H1 (cell line): ENCODE data around the gene FCGBP. TPM values are rescaled to one million over a fixed set of nuclear protein-coding genes. Genes with fewer than 3 reads are reported as not detected.

Source experiments
- CTCF ChIP-seq, 3 experiments: IDR thresholded peaks; 1 replicate in 2 of 3; 2 replicates in 1 of 3; pipeline versions ENCODE4 v1.5.1 to v1.6.1; 2011; ENCODE audit warnings: low read length in 3 of 3, mild to moderate bottlenecking in 3 of 3, inconsistent platforms in 2 of 3, low read depth in 1 of 3, moderate library complexity in 1 of 3; ENCODE audit not compliant: insufficient read depth in 1 of 3; ENCODE audit errors: control extremely low read depth in 1 of 3
- MAFK ChIP-seq: IDR thresholded peaks from 2 replicates; pipeline ENCODE4 v1.6.1; 2012; ENCODE audit warnings: low read depth, mild to moderate bottlenecking, improper control_type of control experiment, low read length
- RAD21 ChIP-seq, 2 experiments: IDR thresholded peaks in 1 of 2; conservative IDR thresholded peaks in 1 of 2; 2 replicates each; pipeline ENCODE4 v1.6.1; 2011; ENCODE audit warnings: low read depth in 2 of 2, low read length in 2 of 2, improper control_type of control experiment in 1 of 2, inconsistent platforms in 1 of 2, mild to moderate bottlenecking in 1 of 2, moderate library complexity in 1 of 2
- TAF7 ChIP-seq: optimal IDR thresholded peaks from 2 replicates; pipeline ENCODE3; 2011; ENCODE audit warnings: low read depth, mild to moderate bottlenecking, inconsistent platforms, low read length, moderate library complexity, borderline replicate concordance
- polyA plus RNA-seq, 7 experiments: library from polyadenylated mRNA; depleted of rRNA in 3 of 7; stranded (reverse) in 5 of 7; unstranded in 2 of 7; fragments of >200 nt in 5 of 7; fragments of 200-250 nt in 2 of 7; gene quantifications; 1 replicate in 5 of 7; 2 replicates in 1 of 7; 4 replicates in 1 of 7; pipeline versions ENCODE4 v1.2.1 to v1.2.3, GENCODE V29; 2011 to 2013; ENCODE audit warnings: missing spikeins in 2 of 7, mixed read lengths in 2 of 7
- total RNA-seq: library from RNA; stranded (reverse); fragmentation: NEBNext Ultra II Directional; extraction: Animal tissue kit (Norgen Biotek cat#: 25700); gene quantifications from 2 replicates; pipeline ENCODE4 v1.2.1, GENCODE V29; 2021

Gene FCGBP
- total and polyA plus RNA-seq, 2 of the 8 experiments (the other 6 are each of a cell fraction or from before 2014, with no cell fraction given), result 1.1 to 3.1 TPM

GRCh38 chr19:39970675-39971379 is 36.4 kb upstream of the FCGBP start, which contains the start of gene PSMC4 (continued):
- TF ChIP-seq CTCF (IDR thresholded peaks at IDR 0.05; ENCODE audit: control extremely low read depth in 1 of 3, insufficient read depth in 1 of 3, low read depth in 1 of 3, low read length in 3 of 3), result peak; percentile 62 to 79 (median 77)
- peak; percentile 61 for TF ChIP-seq TAF7
- TF ChIP-seq RAD21 (IDR thresholded peaks at IDR 0.05 in 1 of 2, conservative IDR thresholded peaks at IDR 0.05 in 1 of 2; ENCODE audit: low read depth in 2 of 2, low read length in 2 of 2), result peak; percentile 57 to 63
- TF ChIP-seq MAFK, result no peak
